ENCODE data around the gene CLVS2. TPM values are rescaled to one million over a fixed set of nuclear protein-coding genes. Genes with fewer than 3 reads are reported as not detected.

The CLVS2 gene
- total and polyA plus RNA-seq, 7 donors = 0.06 to 2.5 (median 0.11) TPM; not detected in 1

- ATAC-seq = no peak
- TF ChIP-seq CTCF (IDR thresholded peaks at IDR 0.05) = no peak
- no peak overlapping the region for H3K4me3 ChIP-seq
- H3K27ac ChIP-seq = no peak overlapping the region
- no peaks in the 10 kb centered on the region for H3K4me1 ChIP-seq
- H3K27me3 ChIP-seq (ENCODE audit: insufficient read depth in 3 of 3, low read length in 2 of 3) = no peaks in the 10 kb centered on the region
- intact Hi-C loops (cut with DNase I) = no loop called here
- peaks cover 16% of the 10 kb centered on the region for H3K9me3 ChIP-seq
- no peak for DNase-seq
- no peaks in the 10 kb centered on the region for H3K36me3 ChIP-seq (ENCODE audit: insufficient read depth in 1 of 2, low read depth in 1 of 2)
Measured at GRCh38 chr6:122962000-122962624, 33.9 kb upstream of the CLVS2 start.

GRCh38 chr6:122969999-122970533 lies 26.0 kb upstream of the CLVS2 start:
- H3K9me3 ChIP-seq = no peaks in the 10 kb centered on the region
- TF ChIP-seq CTCF (IDR thresholded peaks at IDR 0.05) = no peak
- H3K27me3 ChIP-seq (ENCODE audit: insufficient read depth in 3 of 3, low read length in 2 of 3) = no peaks in the 10 kb centered on the region
- no peak overlapping the region for H3K4me3 ChIP-seq
- WGBS, 3 donors = 53 to 70% (median 60%) methylated on average over 1 of the region's 1 CpG
- H3K4me1 ChIP-seq = no peaks in the 10 kb centered on the region
- H3K36me3 ChIP-seq (ENCODE audit: insufficient read depth in 1 of 2, low read depth in 1 of 2) = no peaks in the 10 kb centered on the region
- no peak overlapping the region for H3K27ac ChIP-seq
- intact Hi-C loops (cut with DNase I) = no loop called here
- no peak for ATAC-seq
- no peak for DNase-seq

- DNase-seq (no peak), ATAC-seq (no peak)
- intact Hi-C loops (cut with DNase I) = no loop called here
- H3K27me3 ChIP-seq (ENCODE audit: insufficient read depth in 3 of 3, low read length in 2 of 3) = no peaks in the 10 kb centered on the region
- H3K9me3 ChIP-seq = no peaks in the 10 kb centered on the region
- H3K36me3 ChIP-seq (ENCODE audit: insufficient read depth in 1 of 2, low read depth in 1 of 2) = no peaks in the 10 kb centered on the region
- H3K4me1 ChIP-seq = no peaks in the 10 kb centered on the region
- WGBS, 3 donors = 62 to 75% (median 71%) methylated on average over 4 of the region's 4 CpGs
- TF ChIP-seq CTCF (IDR thresholded peaks at IDR 0.05) = no peak
- no peak overlapping the region for H3K27ac ChIP-seq
- no peak overlapping the region for H3K4me3 ChIP-seq
Measured at GRCh38 chr6:122977180-122977579, 18.9 kb upstream of the CLVS2 start.

GRCh38 chr6:122984393-122984792 lies 11.6 kb upstream of the CLVS2 start:
- ATAC-seq (no peak), DNase-seq (no peak)
- Histone ChIP-seq H3K4me1 (no peaks in the 10 kb centered on the region), H3K4me3 (no peak overlapping the region), H3K27ac (no peak overlapping the region), H3K9me3 (no peaks in the 10 kb centered on the region), H3K36me3 (ENCODE audit: insufficient read depth in 1 of 2, low read depth in 1 of 2) (no peaks in the 10 kb centered on the region), H3K27me3 (ENCODE audit: insufficient read depth in 3 of 3, low read length in 2 of 3) (peaks cover 0 to 2% (median 0%) of the 10 kb centered on the region in 3 donors)
- 21 to 69% (median 63%) methylated on average over 2 of the region's 2 CpGs for WGBS, 3 donors
- intact Hi-C loops (cut with DNase I) = no loop called here
- no peak for TF ChIP-seq CTCF (IDR thresholded peaks at IDR 0.05)

GRCh38 chr6:122994256-122994655 lies 1.8 kb upstream of the CLVS2 start:
- 79 to 90% (median 84%) methylated on average over 3 of the region's 3 CpGs for WGBS, 3 donors

More at GRCh38 chr6:122994256-122994655, 1.8 kb upstream of the CLVS2 start:
- H3K4me3 ChIP-seq = no peak overlapping the region
- intact Hi-C loops (cut with DNase I) = no loop called here
- no peaks in the 10 kb centered on the region for H3K4me1 ChIP-seq
- no peak overlapping the region for H3K27ac ChIP-seq
- DNase-seq = no peak
- no peak for ATAC-seq
- peaks cover 0 to 59% (median 14%) of the 10 kb centered on the region in 3 donors for H3K27me3 ChIP-seq (ENCODE audit: insufficient read depth in 3 of 3, low read length in 2 of 3)
- no peaks in the 10 kb centered on the region for H3K9me3 ChIP-seq
- no peaks in the 10 kb centered on the region for H3K36me3 ChIP-seq (ENCODE audit: insufficient read depth in 1 of 2, low read depth in 1 of 2)
- no peak for TF ChIP-seq CTCF (IDR thresholded peaks at IDR 0.05)

Data from psoas muscle (tissue), 8 donors.